GM19238 (cell line): ENCODE measurements around the gene MYO1D.
A peak's percentile ranks its signal among the peaks of the same experiment; 100 is the strongest.
"Not testable (repeated sequence)": the region's sequence is repeated elsewhere in the genome, so short reads cannot be mapped to it uniquely, and the experiment has no call there.

Source experiments
- DNase-seq: peaks from one replicate; pipeline ENCODE4 v3.0.0; 2011; ENCODE audit warnings: low spot score; ENCODE audit not compliant: insufficient read length

MYO1D gene

GRCh38 chr17:32688221-32688620 lies 188.7 kb downstream of the MYO1D start:
- no peak for DNase-seq

DNA sequence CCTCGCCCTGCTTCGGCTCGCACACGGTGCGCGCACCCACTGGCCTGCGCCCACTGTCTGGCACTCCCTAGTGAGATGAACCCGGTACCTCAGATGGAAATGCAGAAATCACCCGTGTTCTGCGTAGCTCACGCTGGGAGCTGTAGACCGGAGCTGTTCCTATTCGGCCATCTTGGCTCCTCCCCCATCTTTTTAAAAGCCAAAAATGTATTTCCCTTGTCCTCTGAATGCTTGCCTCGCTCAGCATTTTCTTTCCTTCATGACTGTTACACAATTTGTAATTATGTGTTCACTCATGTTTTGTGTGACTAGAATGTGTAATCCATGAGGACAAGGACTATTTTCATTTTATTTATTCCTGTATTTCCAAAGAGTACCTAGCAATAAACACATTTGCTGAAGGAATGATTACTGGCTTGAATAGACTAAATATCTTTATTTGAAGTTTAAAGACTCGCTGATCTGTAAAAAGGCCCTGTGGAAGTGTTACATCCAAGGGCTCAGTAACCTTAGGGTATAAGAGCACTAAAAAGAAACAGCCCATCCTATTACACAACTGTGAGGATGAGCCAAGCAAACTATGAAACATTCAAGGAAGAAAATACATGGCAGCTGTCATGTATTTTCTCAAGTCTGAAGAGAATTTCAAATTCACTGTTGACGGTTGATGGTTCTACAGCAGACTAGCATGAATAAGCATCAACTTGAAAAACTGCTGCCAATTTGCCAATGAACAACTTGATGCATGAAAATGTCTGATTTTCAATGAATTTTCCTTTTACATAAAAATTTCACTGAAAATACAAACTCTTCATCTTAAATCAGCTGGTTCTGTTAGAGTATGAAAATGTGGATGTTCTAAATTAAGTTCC lies 192.6 kb downstream of the MYO1D start:
- no peak for DNase-seq

GRCh38 chr17:32673964-32674363 lies 203.0 kb downstream of the MYO1D start:
- no peak for DNase-seq

DNA sequence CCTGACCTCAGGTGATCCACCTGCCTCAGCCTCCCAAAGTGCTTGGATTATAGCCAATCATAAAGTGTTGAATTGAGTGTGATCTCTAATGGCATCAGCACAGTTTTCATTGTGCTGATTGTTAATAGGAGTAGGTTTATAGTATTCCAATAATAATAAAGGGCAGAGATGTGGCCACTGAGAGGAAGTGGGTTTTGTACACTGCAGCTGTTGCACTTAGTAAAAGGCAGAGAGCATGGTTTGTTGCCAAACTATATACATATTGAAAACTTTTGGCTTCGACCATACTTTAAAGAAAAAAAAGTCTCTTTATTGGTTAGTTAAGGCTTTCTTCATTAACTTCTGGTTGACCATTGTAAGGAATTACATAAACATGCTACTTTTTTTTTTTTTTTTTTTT lies 204.2 kb downstream of the MYO1D start:
- no peak for DNase-seq

- no peak for DNase-seq
Observed at GRCh38 chr17:32671896-32672295, 205.0 kb downstream of the MYO1D start.

GRCh38 chr17:32664936-32665583 lies 211.9 kb downstream of the MYO1D start:
- no peak for DNase-seq

- no peak for DNase-seq
Observed at GRCh38 chr17:32660496-32660985, 216.4 kb downstream of the MYO1D start.

- peak; percentile 48 for DNase-seq
Observed at GRCh38 chr17:32659419-32659842, 217.5 kb downstream of the MYO1D start.

GRCh38 chr17:32658470-32659418 lies 218.2 kb downstream of the MYO1D start:
- no peak for DNase-seq

DNA sequence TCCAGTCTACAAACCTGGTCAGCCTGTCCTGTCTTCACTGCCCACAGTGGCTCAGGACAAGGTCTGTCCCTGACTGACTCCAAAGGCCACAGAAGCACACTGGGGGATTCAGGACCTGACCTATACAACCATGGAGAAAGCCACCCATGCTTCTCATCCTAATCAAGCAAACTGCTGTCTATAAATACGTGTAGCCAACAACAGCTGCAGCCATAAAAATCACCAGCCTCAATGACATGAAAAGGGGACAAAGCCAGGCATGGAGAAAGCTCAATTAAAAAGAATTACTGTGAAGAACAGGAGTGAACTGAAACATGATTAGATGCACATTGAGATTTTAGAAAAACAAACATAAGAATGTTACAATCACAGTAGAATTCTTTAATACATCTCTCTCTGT lies 220.0 kb downstream of the MYO1D start:
- DNase-seq: no peak

DNA sequence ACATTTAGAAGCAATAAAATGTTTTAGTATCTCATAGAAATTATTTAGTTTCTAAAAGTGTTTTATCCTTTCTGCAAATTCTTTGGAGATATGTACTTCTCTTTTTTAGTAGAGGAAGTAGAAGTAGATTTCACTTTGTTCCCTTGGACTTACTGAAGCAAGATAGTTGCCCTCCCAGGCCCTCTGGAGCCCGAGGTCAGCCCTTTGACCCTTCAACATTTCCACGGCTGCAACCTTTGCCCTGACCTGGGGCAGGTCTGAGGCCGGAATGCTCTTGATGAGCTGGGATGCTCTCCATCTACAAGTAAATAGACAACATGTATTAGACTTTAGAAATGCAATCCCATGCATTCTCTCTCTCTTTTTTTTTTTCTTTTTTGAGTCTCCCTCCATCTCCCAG lies 222.6 kb downstream of the MYO1D start:
- DNase-seq: no peak

DNA sequence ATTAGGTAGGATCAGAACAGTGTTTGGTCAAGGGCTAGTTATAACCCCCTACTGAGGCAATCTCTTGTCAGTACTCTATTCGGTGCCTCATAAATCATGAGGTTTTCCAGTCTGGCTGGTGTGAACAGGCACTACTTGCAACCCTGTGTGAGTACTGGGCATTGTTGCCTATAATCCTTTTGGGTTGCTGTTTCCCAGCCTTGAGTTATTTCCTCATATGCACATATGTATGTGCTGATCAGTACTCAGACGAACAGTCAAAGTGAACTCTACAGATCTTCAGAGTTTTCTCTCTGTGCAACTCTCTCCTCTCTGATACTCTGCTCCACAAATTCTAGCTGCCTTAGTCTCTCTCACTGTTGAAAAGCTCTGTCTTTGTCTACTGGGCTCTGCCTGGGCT lies 225.8 kb downstream of the MYO1D start:
- DNase-seq: no peak

- no peak for DNase-seq
Observed at GRCh38 chr17:32648450-32648849, 228.5 kb downstream of the MYO1D start.

DNA sequence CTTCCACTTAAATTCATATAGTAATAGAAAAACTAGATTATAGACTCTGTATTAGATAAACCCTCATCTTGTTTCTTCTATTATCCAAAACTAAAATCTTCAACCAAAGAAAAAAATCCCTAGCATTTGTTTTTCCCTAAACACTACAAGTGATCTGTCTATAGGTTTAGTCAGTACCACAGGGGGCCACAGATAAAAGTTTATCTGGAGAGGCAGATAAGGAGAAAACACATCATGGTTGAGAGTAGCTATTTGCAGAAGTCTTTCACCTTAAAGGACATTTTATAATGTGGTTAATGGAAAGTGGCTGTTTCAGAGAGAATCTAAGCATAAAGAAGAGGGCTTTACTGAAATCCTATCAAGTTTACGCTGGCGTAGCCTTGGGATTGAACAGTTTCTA lies 230.0 kb downstream of the MYO1D start:
- no peak for DNase-seq

DNA sequence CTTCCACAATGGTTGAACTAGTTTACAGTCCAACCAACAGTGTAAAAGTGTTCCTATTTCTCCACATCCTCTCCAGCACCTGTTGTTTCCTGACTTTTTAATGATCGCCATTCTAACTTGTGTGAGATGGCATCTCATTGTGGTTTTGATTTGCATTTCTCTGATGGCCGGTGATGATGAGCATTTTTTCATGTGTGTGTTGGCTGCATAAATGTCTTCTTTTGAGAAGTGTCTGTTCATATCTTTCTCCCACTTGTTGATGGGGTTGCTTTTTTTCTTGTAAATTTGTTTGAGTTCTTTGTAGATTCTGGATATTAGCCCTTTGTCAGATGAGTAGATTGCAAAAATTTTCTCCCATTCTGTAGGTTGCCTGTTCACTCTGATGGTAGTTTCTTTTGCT lies 235.4 kb downstream of the MYO1D start:
- DNase-seq: not testable (repeated sequence)

- DNase-seq: no peak
Observed at GRCh38 chr17:32636598-32637218, 240.2 kb downstream of the MYO1D start.

DNA sequence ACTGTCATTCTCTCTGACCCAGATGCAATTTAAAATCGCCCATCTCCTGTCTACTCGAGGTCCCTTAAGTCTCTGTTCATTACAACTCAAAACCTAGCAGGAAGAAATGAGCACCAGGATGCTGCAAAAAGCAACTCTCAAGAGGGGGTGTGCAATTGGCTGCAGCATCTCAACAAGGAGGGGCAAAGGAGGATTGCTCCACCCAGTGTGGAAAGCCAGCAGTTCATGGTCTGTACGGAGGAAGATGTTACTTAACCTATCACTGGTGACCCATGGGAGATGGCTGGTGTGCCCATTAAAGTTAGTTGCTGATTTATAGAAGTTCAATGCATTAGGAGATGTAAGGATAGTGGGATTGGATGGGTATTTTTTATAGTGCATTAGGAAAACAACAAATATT lies 242.8 kb downstream of the MYO1D start:
- DNase-seq: no peak

DNA sequence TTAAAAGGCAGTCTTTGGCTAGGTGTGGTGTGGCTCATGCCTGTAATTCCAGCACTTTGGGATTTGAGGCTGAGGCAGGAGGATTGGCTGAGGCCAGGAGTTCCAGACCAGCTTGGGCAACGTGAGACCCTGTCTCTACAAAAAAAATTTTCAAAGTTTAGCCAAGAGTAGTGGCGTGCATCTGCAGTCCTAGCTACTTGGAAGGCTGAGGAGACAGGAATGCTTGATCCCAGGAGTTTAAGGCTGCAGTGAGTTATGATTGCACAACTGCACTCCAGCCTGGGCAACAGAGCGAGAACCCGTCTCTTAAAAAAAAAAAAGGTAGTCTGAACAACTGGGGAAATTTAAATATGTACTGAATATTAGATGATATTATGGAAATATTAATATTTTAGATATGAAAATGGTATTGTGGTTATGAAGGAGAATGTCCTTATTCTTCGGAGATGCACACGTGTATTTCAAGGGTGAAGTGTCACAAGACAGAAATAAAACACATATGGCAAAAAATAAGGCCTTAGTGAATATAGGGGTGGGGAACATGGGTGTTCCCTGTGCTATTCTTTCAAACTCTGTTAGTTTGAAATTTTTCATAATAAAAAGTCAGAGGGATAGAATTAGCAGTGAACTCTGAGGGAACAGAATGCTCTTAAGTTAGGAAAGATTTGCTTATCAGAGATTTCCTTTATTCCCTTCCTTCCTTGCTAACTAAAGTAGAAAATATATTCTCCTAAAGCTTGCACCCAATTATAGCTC lies 245.4 kb downstream of the MYO1D start:
- no peak for DNase-seq

- DNase-seq: no peak
Observed at GRCh38 chr17:32629563-32630190, 247.2 kb downstream of the MYO1D start.
